NOMO-1 (cell line): ENCODE data around the gene COL24A1.

Experiments used
- DNase-seq, 2 experiments: peaks; one replicate each; lab custom pipeline; 2025; ENCODE audit not compliant: unreplicated experiment in 2 of 2; lab: John Stamatoyannopoulos, UW

COL24A1 gene

GRCh38 chr1:85707267-85707989 is 449.1 kb downstream of the COL24A1 start:
- DNase-seq, result no peak

- no peak for DNase-seq
Observed at GRCh38 chr1:85705940-85706339, 450.6 kb downstream of the COL24A1 start.

- no peak for DNase-seq
Observed at GRCh38 chr1:85700422-85700821, 456.1 kb downstream of the COL24A1 start.

- DNase-seq, result no peak
Observed at GRCh38 chr1:85697895-85698294, 458.7 kb downstream of the COL24A1 start.

GRCh38 chr1:85692730-85693314 is 463.8 kb downstream of the COL24A1 start:
- no peak for DNase-seq

GRCh38 chr1:85689775-85690404 is 466.7 kb downstream of the COL24A1 start:
- DNase-seq, result no peak

GRCh38 chr1:85683292-85684025 is 473.1 kb downstream of the COL24A1 start:
- no peak for DNase-seq

GRCh38 chr1:85681087-85681486 is 475.5 kb downstream of the COL24A1 start:
- DNase-seq, result no peak
